ENCODE data around the gene FGF10. TPM values are rescaled to one million over a fixed set of nuclear protein-coding genes. Genes with fewer than 3 reads are reported as not detected.

The FGF10 gene
- total RNA-seq, 1 experiment from 2014 or later: not detected

- H3K4me1 ChIP-seq (ENCODE audit: control insufficient read depth, insufficient read depth, low read length): no peaks in the 10 kb centered on the region
- intact Hi-C loops (cut with micrococcal nuclease; ENCODE audit: unreplicated experiment): no loop called here
- no peak for TF ChIP-seq SIN3A (IDR thresholded peaks at IDR 0.05; ENCODE audit: borderline replicate concordance, insufficient read depth, low read depth, low read length)
- no peak for TF ChIP-seq CTCF (IDR thresholded peaks at IDR 0.05)
- no peak for TF ChIP-seq REST (IDR thresholded peaks at IDR 0.05; ENCODE audit: insufficient read depth in 1 of 2, low read depth in 2 of 2, low read length in 1 of 2)
- no peak for TF ChIP-seq TCF7L2 (IDR thresholded peaks at IDR 0.05; ENCODE audit: low read depth, low read length)
- no peak for TF ChIP-seq POLR2AphosphoS5 (IDR thresholded peaks at IDR 0.05; ENCODE audit: low read depth, low read length)
- no peaks in the 10 kb centered on the region for H3K27me3 ChIP-seq (ENCODE audit: control insufficient read depth, insufficient read depth, low read length)
- ATAC-seq (no peak), DNase-seq (ENCODE audit: low read depth, low spot score) (no peak)
- H3K9me3 ChIP-seq (ENCODE audit: control insufficient read depth, insufficient read depth, low read depth, low read length): no peaks in the 10 kb centered on the region; the same call in 1 of the 2 replicates
- no TSS peak for BruUV-seq (replicated peaks)
- H3K36me3 ChIP-seq (ENCODE audit: control insufficient read depth, insufficient read depth, low read length): no peaks in the 10 kb centered on the region
- in situ Hi-C loops (cut with HindIII; ENCODE audit: low pct_unique_long_range_greater_than_20kb, low sequenced_read_pairs): no loop called here
- POLR2A ChIA-PET: no interaction called here
- H3K4me3 ChIP-seq (ENCODE audit: low read depth in 2 of 2, low read length in 2 of 2): no peak overlapping the region
- CTCF ChIA-PET: no interaction called here
- no peak overlapping the region for H3K27ac ChIP-seq (ENCODE audit: low read length)
Measured at GRCh38 chr5:44266882-44267576, 122.2 kb downstream of the FGF10 start.

GRCh38 chr5:44265713-44266112, 123.5 kb downstream of the FGF10 start:
- POLR2A ChIA-PET: no interaction called here
- Histone ChIP-seq H3K4me3 (ENCODE audit: low read depth in 2 of 2, low read length in 2 of 2) (no peak overlapping the region), H3K36me3 (ENCODE audit: control insufficient read depth, insufficient read depth, low read length) (no peaks in the 10 kb centered on the region), H3K9me3 (ENCODE audit: control insufficient read depth, insufficient read depth, low read depth, low read length) (no peaks in the 10 kb centered on the region; the same call in 1 of the 2 replicates), H3K27ac (ENCODE audit: low read length) (no peak overlapping the region), H3K27me3 (ENCODE audit: control insufficient read depth, insufficient read depth, low read length) (no peaks in the 10 kb centered on the region), H3K4me1 (ENCODE audit: control insufficient read depth, insufficient read depth, low read length) (no peaks in the 10 kb centered on the region)
- TF ChIP-seq SIN3A (IDR thresholded peaks at IDR 0.05; ENCODE audit: borderline replicate concordance, insufficient read depth, low read depth, low read length) (no peak), CTCF (IDR thresholded peaks at IDR 0.05) (no peak), TCF7L2 (IDR thresholded peaks at IDR 0.05; ENCODE audit: low read depth, low read length) (no peak), POLR2AphosphoS5 (IDR thresholded peaks at IDR 0.05; ENCODE audit: low read depth, low read length) (no peak), REST (IDR thresholded peaks at IDR 0.05; ENCODE audit: insufficient read depth in 1 of 2, low read depth in 2 of 2, low read length in 1 of 2) (no peak)
- CTCF ChIA-PET: no interaction called here
- BruUV-seq (replicated peaks): no TSS peak
- in situ Hi-C loops (cut with HindIII; ENCODE audit: low pct_unique_long_range_greater_than_20kb, low sequenced_read_pairs): no loop called here
- ATAC-seq (no peak), DNase-seq (ENCODE audit: low read depth, low spot score) (no peak)
- intact Hi-C loops (cut with micrococcal nuclease; ENCODE audit: unreplicated experiment): no loop called here

All from Panc1 (cell line).